CD4-positive, alpha-beta T cell treated with Interleukin-2 at 100 ng/mL for 4 hours (primary cell): ENCODE results near the gene MAN2A2.

Source experiments
- DNase-seq: peaks from one replicate; pipeline ENCODE4 v3.0.0-alpha.2; 2020; ENCODE audit warnings: low spot score

MAN2A2 gene

DNA sequence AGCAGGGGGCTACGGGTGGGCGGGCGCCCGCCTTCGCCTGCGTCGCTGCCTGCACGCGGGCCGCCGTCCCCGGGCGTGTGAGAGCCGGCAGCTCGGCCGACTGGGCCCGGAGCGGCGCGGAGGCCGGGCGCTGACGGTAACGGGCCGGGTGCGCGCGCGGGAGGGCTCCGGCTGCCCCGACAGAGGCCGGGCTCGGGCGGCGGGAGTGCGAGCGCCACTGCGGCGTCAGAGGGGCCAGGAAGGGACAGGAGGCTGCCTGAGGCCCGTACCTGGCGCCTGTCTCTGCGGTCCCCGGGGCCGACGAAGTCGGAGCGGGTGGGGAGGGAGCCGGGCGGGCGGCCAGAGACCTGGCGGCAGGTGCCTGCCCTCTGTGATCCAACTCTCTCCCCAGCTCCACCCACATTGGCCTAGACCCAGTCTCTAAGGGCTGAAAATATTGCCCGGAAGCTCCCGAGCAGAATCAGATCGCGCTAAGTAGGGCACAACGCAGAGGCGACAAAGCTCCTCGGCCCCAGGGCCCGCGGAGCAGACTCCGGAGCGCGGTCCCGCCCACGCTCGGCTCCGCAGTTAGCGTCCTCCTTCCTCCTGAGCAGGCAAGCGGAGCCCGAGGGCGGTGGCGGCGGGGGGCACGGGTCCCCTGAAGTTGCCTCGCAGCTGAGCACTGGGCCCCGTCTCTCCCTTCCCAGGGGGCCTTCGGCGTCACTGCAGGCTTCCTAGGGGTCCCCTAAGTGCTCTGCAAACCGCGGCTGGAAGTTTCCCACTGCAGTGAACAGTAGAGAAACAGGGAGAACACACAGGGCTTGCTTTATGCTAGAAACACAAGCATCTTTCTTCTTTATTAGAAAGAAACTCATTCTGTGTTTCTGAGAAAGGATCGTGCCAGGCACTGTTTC lies at the start of gene MAN2A2:
Gene MAN2A2 (plus strand): TSS at position 463 of the 893 bp plus-strand sequence. CDS start 906 bp downstream, outside the sequence.
- peak; percentile 63 for DNase-seq

DNA sequence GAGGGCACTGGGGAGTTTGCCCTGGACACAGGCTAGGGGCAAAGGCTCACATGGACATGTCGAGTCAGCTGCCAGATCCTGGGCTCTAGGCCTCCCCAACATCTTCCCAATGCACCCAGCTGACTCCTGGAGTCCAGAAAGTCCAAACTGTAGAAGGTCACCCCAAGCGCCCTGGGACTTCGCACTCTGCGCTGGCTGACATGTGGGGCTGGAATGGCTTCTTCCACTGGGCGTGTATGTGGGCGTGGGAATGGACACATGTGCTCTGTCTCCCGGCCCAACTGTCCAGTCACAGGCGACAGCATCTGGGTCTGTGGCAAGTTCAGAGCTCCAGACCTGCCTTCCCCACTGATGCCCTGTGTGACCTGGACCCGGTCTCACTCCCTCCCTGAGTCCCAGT lies 48.0 kb upstream of the MAN2A2 start:
- DNase-seq = no peak

DNA sequence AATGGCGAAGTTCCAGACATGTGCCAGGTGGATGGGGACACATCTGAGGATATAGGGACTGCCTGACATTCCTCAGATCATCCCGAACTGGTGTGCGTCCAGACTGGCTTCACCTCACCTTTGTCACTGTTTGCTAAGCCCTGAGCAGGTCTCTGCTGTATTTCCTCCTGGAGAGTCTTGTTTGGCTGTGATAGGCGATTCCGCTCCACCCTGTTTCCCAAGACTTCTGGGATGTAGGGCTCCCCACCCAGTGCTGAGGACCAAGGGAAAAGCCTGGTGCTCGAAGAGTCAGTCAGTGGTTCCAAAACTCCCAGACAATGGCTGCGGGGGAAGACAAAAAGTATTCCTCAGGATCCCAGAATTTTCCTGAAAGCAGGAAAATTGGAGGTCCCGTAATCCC lies 45.8 kb upstream of the MAN2A2 start:
- no peak for DNase-seq

DNA sequence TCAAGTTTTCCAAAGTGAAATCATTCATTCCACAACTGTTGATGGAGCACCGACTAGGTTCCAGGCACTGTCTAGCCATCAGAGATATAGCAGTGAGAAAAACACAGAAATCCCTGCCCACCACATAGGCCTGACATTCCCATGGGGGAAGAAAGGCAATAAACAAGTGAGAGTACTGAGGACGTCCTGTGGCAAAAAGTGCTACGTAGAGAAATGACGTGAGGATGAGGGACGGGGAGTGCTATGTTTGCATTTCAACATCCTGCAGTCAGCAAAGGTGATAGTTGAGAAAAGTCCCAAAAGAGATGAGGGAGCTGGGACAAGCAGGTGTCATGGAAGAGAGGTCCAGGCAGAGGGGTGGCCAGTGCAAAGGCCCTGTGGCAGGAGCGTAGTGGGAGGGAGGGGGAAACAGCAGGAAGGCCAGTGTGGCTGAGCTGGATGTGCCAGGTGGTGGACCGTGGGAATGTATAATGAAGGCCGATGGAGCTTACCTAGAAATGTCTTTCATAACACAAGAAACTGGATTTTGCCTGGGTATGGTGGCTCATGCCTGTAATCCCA lies 45.1 kb upstream of the MAN2A2 start:
- DNase-seq = no peak

DNA sequence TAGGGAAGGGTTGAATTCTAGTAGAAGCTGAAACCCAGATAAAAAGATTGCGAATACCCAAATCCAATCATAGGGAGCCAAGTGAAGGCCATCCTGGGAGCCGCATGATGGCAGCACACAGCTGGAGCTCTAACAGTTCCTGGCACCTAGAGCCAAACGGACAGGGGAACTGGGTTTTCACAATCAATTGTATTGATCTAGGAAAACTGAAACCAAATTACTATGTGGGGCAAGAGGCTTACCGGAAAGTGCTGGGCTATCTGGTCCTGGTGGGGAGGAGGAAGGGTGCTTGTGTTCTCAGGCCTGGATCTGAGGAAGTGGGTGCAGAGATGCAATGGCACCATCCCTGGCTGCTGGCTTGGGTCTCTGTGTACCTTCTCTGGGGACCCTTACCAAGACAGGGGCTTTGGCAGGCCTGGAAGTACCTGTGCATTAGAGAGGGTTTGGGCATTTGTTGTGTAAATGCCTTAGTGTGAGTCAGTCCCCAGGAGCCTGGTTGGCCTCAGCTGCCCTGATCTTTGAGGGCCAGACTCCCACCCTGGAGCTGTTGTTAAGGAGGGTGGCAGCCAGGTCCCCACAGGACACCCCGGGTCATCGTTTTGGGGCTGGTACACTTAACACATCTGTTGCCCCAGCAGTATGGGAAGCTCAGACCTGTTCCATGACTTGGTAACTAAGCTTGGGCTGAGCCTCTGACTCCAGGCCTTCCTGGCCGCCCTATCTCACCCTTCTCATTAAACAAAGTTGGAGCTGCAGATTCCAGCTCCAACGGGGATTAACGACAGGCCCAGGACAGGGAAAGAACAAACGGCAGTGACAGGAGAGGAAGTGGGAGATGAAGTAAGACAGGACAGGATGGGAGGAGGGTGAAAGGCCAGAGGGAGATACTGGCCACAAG lies 43.6 kb upstream of the MAN2A2 start:
- DNase-seq = no peak

DNA sequence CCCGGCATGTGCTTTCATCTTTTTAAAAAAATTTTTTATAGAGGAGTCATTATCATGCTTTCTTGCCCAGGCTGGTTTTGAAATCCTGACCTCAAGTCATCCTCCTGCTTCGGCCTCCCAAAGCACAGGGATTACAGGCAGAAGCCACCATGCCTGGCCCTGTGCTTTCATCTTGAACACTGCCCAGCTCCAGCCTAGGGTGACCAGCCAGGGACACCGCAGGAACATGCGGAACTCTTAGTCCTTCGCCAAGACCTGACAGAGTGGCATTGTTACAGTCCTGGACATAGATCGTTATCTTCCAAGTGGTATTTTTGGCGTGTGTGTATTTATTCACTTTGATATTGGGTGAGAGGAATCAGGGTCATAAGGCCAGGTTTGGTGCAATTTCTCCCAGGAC lies 42.7 kb upstream of the MAN2A2 start:
- DNase-seq = no peak

DNA sequence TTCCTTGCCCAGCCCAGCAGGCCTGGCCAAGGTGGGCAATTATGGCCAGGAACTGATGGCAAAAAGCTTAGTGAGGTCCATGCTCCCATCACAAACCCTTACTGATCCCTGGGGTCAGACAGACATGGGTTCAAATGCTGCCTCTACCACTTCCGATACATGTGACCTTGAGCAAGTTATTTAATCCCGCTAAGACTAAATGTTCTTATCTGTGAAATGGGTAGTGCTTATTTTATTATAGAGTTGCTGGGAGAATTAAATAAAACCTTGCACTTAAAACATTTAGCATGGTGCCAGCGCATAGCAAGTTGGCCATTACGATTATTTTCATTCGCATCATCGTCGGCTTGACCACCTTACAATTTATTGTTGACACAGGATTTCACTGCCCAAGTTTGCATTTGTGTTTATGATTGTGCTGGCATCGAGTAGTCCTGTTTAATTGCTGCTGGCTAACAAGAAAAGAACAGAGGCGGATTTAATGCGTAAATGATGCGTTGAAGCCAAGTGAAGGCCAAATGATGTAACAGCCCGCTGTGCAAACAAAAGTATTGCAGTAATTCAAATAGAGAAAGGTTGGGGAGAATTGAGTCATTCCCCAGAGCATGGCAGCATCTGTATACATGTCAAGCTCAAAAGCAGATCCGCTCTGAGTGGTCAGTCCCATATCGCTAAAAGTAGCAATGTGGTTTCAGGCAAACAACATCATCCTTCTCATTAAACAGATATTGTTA lies 42.0 kb upstream of the MAN2A2 start:
- no peak for DNase-seq

DNA sequence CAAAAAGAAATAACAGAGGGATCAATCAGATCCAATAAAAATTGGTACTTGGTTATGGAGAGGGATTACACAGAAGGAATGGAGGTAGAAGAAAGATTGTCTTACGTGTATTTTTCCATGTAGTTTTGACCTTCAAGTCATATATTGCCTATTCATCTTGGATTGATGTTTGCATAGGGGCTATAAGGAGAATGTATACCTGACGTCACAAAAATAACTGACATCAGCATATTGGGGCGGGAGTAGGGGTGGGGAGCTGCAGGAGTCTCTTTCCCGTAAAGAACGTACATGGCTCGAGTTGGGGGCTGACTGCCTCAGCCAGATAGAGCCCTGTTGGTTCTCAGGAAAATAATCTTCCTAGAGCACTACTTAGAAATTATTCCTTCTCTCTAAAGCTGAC lies 40.6 kb upstream of the MAN2A2 start:
- no peak for DNase-seq

DNA sequence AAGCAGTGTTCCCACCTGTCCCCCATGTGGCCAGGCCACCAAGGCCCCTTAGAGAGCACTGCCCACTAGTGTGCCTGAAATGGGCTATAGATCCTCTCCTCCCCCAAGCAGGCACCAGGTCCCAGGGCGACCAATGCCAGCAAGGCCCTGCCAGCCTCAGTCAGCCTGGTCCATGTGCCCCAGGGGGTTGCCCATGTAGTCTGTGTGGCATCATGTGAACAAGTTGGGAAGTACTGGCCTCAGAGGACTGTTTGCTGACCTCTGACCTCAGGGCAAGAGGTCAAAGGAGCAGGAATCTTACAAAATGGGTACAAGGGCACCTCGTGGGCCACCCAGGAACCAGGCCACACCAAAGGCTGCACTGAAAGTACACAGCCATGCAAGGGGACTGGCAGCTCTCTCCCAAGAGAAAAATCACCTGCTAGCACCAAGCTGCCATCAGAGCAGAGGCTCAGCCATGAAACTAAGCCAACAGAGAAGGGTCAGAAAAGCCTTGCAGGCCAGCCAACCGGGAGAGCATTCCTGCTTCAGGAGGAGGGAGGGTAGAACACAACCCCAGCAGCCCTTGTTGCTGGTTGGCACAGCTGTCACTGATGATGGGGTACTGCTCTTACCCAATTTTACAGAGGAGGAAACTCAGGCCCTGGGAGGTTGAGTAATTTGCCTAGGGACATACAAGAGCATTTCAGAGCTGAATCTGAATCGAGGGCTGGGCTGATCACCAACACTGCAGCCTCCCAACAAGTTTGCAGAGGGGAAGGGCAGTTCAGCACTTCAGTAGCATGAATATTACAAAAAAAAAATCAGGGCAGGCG lies 39.9 kb upstream of the MAN2A2 start:
- no peak for DNase-seq

DNA sequence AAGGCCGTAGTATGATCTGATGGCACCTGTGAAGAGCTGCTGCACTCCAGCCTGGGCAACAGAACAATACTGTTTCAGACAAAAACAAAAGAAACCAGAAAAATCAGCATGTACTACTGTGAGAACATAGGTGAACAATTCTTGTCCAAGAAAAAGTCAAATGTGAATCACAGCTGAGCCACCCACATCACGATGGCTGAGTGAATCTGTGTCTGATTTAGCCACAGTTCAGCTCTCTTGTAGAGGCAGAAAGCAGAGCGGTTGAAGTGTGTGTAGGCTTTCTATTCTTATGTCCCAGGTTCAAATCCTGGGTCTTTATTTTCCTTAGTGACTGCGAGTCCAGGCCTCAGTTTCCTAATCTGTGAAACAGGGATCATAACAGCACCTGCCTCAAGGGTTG lies 39.1 kb upstream of the MAN2A2 start:
- no peak for DNase-seq

DNA sequence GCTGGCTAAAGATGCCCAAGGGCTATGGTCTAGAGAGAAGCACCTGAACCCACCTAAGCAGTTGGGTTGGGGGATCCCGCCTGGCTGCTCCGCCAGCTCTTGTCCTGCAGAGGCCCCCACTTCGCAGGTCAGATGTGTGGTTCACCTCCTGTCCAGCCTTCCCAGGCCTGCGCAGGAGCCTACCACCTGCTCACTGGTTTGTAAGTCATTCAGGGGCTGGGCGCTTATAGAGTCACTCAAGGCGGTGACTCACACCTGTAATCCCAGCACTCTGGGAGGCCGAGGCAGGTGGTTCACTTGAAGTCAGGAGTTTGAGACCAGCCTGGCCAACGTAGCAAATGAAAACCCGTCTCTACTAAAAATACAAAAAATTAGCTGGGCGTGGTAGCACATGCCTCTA lies 38.6 kb upstream of the MAN2A2 start:
- no peak for DNase-seq

DNA sequence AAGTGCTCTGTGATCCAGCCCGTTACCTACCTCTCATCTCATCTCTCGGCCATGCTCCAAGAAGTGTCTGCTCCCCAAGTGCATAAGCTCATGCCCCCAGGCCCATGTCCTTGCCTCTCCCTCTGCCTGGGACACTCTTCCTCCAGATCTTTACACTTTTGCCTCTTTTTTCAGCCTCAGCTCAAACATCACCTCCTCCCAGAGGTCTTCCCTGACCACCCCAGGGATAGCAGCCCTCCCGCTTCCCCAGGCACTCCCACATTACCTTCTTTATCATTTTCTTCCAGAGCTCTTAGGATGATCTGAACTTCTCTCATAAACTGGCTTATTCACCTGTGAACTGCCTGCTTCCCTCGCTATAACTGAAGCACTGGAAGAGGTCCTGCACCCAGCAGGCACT lies 37.4 kb upstream of the MAN2A2 start:
- DNase-seq = no peak

DNA sequence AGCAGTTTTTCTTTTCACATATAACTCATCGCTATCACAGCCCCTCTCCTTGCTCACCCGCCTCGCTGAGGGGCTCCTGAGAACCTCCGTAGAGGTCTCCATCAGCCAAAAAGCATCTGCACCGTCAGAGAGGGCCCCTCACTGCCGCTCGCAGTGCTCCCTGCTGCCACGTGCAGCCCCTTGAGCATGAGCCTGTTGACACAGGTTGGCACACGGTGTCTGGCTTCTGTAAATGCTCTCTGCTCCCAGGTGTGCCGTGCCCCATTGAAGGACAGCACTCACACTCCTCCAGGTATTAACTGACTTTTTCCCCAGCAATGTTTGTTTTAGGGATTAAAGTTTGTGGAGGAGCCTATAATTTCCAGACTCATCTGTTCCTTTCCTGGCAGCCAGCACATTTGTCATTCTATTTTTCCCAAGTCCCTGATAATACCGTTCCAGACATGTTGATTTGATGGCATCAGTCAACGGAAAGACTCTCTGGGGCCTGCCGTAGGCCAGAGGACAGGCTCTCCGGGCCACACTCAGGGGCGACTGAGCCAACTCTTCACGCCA lies 36.9 kb upstream of the MAN2A2 start:
- DNase-seq = no peak

DNA sequence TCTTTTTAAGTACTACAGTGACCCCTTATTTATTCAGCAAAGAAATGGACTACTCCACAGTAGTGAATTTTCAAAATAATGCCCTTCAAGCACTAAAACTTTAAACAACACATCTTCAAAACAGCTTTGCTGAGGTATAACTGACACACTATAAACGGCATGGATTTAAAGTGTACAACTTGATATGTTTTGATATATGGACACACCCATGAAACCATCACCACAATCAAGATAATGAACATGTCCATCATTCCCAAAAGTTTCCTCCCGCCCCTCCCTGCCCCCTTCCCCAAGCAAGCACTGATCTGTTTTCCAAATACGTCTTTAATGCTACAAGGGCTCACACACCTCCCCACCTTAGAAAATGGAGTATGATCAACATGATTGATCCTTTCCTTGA lies 36.3 kb upstream of the MAN2A2 start:
- DNase-seq = no peak

DNA sequence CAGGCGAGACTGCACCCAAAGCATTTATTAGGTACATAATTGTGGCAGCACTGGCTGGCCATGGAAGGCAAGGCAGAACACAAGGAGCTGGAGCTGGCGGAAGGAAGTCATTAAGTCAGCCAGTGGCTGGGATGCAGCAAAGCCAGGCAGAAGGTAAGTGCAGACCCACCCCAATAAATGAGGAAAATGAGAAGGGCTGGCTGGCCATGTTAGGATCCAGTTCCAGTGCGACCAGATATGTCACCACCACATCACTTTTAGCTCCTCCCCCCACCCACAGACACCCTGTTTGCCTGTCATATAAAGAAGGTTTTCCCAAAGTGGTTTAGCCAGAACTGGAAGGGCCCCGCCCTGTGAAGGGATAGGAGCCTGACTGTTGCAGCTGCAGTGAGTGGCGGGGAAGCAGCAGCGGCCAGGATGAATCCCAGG lies 34.8 kb upstream of the MAN2A2 start, which contains the start of gene FURIN:
Gene FURIN (plus strand): TSS at position 328 of the 429 bp plus-strand sequence. CDS start 7,153 bp downstream, outside the sequence.
- DNase-seq = no peak

DNA sequence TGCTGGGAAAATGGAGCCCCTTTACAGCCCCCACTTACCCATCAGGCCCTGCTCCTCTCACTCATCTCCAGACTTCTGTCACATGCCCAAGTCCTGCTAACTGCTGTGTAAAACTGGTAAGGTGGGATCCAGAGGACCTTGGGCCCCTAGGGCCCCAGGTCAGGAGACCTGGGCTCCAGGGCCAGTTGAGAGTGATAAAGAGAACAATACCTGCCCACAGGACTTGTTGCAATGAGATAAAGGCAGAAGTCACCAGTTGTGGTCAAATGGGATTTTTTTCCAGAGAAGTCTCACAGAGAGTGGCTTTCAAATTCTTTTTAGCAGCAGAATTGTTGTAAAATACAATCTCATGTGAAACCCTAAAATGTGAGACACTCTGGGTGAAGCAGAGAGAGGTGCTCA lies 34.0 kb upstream of the MAN2A2 start:
- no peak for DNase-seq

DNA sequence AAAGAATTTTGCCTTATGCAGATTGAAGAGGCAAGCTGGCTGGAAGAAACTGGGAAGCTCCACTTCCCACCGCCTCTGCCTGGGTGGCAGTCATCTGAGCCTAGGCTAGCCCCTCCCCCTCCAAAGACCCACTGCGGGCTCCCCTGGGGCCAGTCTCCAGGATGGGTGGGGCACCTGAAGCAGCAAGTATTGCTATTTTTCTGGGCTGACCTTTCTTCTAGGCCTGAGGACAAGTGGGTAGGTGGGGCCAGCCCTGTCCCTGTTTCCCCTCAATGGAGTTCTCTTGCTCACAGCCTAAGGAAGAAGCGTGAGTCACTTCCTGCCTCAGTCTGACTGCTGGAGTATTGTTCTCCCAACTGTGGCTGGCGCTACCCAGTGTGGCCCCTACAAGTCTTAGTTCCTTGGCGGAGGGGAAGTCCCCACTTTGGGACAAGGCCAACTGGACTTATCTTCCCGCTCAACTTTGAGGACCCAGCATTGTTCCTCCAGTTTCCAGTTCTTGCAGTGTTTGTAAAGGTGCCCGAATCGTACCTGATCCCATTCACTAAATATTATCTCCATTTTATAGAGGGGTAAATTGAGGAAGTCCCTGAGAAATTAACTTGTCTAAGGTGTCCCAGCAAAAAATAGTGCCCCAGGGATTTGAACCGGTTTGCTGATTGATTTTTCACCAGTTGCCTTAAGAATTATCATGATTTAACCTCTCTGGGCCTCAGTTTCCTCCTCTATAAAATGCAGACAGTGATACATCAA lies 33.3 kb upstream of the MAN2A2 start:
- peak; percentile 31 for DNase-seq

DNA sequence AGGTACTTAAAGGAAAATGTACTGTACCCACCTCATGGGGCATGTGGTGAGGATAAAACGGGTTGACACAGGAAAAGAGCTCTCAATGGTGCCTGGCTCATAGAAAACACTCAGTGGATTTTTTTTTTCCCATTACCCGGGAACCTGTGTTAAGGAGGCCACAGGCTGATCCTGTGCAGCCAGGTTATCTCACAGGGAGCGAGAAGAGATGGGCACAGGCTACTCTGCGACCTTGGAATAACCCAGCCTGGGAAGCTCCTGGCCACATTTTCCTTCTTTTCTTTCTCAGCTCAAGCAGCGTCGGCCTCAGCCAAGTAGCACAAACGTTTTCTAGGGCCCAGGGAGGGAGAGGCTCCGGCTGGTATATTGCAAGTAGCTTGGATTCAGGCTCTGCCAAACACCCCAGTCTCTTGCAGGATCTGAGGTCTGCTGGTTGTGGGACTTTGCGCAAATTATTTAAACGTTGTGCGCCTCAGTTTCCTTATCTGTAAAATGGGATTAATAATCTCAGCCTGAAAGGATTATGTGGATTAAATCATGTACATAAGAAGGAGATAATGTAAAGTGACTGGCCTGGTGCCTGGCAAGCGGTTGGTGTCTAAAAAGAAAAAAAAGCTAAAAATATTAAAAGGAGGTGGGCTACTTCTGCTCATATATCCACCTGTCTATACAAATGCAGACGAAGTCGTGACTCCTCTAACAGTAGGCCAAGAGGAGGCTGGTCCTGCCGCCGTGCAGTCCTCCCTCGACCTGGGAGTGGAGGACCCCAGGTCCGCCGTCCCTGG lies 32.6 kb upstream of the MAN2A2 start:
- no peak for DNase-seq

DNA sequence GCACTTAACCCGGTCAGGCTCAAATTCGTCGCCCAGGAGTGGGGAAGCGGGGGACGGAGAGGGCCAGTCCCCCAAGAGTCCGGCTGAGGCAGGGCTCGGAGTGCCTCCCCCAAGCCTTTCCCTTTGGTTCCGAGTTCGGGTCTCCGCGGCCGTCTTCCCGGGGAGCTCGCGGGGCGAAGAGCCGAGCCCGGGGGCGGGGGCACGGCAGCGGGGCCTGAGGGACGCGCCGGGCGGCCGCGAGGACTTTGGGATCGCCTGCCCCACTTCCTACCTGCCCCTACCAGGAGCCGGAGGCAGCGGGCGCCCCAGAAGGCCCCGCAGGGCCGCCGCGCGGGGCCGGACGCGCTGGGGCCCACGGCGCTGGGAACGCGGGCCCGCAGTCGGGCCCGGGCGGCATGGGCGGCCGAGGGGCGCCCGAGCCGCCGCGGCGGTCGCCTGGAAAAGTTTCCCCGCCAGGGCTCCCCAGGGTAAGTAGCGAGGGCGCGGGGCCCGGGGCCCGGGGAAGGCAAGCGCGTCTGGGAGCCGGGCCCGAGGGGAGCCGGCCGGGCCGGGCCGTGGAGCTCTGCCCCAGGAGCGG lies 31.9 kb upstream of the MAN2A2 start:
- peak; percentile 29 for DNase-seq
